Caki2 (cell line): ENCODE results near the gene SPRR2B. TPM values are rescaled to one million over a fixed set of nuclear protein-coding genes. Genes with fewer than 3 reads are reported as not detected.
"Not testable (repeated sequence)": the region's sequence is repeated elsewhere in the genome, so short reads cannot be mapped to it uniquely, and the experiment has no call there.

ENCODE experiments used
- DNase-seq: peaks from one replicate; pipeline ENCODE4 v3.0.0-alpha.2; 2015; ENCODE audit warnings: low read depth
- in situ Hi-C: cut with HindIII; loops from 2 replicates; pipeline ENCODE4 v1.10.0; 2016; ENCODE audit warnings: low sequenced_read_pairs, low pct_unique_long_range_greater_than_20kb, mixed read lengths
- total RNA-seq: library from RNA; depleted of rRNA; stranded (reverse); fragments of >200 nt; shearing (Covaris generic); gene quantifications from 2 replicates; pipeline ENCODE4 v1.2.3, GENCODE V29; 2014; ENCODE audit warnings: low replicate concordance; rRNA removed

The SPRR2B gene
- total RNA-seq = not detected in 2 replicates

DNA sequence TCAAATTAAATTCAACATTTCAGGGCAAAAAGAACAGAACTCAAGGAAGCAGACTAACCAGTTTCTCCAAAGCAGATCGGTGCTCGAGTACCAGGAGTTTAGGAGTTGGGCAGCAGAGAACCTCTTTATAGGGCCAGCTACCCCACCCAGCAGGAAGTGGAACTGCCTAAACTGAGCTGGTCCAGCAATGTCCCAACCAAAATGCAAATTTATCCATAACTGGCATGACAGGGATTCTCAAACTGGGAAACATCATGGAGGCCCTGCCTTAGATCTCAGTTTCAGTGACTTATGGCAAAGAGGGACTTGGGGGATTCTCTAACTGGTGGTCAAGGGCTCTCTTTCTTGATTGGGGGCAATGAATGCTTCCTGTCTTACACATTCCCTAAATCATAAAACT is at the start of gene SPRR2B:
Gene SPRR2B, minus strand, starts transcription at position 101 of the 400 bp plus-strand sequence. CDS start 772 bp downstream, outside the sequence.
- no peak for DNase-seq
- in situ Hi-C loops = no loop called here

DNA sequence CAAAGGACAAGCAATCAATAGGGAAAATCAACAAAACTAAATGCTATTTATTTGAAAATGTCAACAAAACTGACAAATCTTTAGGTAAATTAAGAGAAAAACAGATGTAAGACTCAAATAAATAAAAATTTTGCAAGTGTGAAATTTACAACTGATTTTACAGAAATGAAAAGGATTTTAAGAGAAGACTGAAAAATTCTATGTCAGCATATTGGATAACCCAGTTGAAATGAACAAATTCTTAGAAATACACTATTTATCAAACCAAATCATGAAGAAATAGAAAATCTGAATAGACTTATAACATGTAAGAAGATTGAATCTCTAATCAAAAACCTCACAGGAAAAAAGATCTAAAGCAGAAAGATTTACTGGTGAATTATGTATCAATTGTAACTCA is 49.5 kb upstream of the SPRR2B start:
- DNase-seq = no peak
- in situ Hi-C loops = no loop called here

DNA sequence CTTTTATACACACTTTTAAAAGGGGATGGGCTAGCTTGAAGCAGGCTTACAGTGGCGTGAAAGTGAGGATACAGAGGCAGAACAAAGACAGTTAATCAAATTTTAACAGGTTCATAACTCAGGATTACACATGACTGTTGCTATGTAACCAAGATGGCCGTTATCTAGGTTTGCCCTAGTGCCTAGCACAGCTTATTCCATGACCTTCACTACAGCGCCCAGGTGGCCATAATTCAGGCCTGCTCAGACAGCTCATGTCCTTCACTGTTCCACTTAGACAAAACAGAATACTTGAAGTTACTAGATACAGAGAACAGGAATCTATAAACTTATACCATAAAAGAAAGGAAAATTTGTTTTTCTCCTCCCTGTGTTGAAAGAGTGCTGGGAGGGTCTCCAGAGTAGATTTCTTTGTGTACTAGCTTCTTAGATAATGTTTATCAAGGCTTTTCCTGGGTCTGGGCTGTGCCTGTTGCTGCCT is 48.1 kb upstream of the SPRR2B start:
- in situ Hi-C loops = no loop called here
- DNase-seq = no peak

DNA sequence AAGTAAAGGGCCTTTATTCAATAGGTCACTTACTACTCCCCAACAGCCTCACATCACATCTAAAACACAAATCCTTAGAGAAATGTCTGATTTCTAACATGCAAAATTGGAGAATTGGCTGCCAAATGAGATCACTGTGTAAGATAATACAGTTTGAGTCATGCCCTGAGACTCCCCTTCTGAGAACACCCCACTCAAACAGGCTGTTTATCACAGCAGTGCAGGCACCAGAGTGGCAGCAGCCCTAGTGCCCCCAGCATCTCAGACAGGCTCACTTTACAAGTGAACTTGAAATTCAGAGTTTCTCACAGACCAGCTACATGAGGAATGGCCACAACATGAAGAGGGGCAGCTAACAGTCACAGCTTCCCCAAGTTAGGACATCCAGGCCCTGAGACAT is 43.9 kb upstream of the SPRR2B start:
- DNase-seq, in situ Hi-C loops: not testable (repeated sequence)

DNA sequence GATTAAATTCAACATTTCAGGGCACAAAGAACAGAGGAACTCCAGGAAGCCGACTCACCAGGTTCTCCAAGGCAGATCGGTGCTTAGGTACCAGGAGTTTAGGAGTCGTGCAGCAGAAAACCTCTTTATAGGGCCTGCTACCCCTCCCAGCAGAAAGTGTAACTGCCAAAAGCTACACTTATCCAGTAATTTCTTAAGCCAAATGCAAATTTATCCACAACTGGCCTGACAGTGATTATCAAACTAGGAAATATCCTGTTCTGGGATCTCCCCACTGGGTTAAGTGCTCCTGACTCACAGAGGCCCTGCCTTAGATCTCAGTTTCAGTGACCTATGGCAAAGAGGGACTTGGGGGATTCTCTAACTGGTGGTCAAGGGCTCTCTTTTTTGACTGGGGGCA is 42.0 kb upstream of the SPRR2B start, which contains the start of gene SPRR2F:
Gene SPRR2F, minus strand, starts transcription at position 101 of the 400 bp plus-strand sequence. CDS start 783 bp downstream, outside the sequence.
- in situ Hi-C loops = no loop called here
- no peak for DNase-seq

DNA sequence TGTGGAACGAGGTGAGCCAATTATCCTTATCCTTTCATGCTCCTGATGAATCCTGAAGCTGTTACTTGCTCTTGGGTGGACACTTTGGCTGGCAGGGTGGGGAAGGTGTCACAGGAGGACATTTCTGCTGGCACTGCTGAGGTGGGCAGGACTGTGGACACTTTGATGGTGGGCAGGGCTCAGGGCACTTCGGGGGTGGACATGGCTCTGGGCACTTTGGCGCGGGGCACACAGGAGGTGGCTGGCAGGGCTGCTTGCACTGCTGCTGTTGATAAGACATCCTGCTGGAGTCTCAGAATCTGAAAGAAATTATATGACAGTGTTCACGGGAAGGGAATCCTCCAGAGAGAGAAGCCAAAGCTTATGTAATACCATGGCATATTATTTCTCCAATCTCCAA is 41.0 kb upstream of the SPRR2B start:
- in situ Hi-C loops, DNase-seq: not testable (repeated sequence)

DNA sequence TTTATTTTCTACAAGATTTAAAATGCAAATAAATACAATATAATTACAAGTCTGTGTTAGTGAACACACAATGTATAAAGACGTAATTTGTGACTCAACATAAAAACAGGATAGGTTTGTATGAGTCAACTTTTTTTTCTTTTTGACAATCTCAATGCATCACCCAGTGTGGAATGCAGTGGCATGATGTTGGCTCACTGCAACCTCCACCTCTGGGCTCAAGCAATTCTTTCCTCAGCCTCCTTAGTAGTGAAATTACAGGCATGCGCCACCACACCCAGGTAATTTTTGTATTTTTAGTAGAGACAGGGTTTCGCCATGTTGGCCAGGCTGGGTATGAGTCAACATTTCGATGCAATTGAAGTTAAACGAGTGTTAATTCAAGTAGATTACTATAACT is 28.8 kb upstream of the SPRR2B start:
- DNase-seq = peak; percentile 18
- in situ Hi-C loops = no loop called here

DNA sequence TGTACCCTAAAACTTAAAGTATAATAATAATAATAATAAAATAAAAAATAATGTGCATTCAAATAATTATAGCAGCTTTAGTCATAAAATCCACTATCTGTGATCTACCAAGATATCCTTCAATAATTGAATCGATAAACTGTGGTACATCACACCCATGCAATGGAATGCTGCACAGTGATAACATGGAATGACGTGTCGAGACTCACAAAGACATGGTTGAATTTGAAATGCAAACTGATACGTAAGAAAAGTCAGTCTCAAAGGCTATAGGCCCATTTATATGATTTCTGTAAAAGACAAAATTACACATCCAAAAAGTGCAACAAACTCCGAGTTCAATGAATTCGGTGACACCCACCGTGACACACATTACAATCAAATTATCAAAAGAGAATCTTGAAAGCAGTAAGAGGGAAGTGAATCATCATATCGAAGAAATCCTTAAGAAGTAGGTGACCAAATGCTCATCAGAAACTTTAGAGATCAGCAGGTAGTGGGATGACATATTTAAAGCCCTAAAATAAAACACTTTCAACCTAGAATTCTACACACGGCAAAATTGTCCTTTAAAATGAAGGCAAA is 28.1 kb upstream of the SPRR2B start:
- no peak for DNase-seq
- in situ Hi-C loops = no loop called here

DNA sequence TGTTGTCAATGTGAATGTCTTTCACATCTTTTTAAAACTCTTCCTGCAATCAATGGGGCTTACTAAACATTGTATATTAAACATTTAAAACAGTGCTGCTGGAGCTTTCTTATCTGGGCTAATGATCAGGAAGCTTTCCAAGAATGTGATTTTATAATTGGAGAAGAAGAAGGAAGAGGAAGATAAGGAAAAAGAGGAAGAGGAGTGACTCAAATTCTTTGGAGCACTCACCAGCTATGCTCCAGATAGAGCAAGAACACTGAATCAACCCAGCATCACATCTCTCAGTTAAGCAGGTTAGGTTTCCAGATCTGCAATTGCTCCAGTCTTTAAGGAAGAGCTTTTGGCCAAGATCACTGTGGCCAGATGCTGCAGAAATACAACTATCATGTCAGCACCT is 24.4 kb upstream of the SPRR2B start:
- DNase-seq = no peak
- in situ Hi-C loops = no loop called here

DNA sequence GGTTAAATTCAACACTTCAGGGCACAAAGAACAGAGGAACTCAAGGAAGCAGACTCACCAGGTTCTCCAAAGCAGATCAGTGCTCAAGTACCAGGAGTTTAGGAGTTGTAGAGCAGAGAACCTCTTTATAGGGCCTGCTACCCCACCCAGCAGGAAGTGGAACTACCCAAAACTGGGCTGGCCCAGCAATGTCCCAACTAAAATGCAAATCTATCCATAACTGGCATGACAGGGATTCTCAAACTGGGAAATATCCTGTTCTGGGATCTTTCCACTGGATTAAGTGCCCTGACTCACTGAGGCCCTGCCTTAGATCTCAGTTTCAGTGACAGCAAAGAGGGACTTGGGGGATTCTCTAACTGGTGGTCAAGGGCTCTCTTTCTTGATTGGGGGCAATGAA is 23.0 kb upstream of the SPRR2B start, which contains the start of gene SPRR2E:
Gene SPRR2E, minus strand, starts transcription at position 101 of the 400 bp plus-strand sequence. CDS start 775 bp downstream, outside the sequence.
- no peak for DNase-seq
- in situ Hi-C loops = no loop called here

DNA sequence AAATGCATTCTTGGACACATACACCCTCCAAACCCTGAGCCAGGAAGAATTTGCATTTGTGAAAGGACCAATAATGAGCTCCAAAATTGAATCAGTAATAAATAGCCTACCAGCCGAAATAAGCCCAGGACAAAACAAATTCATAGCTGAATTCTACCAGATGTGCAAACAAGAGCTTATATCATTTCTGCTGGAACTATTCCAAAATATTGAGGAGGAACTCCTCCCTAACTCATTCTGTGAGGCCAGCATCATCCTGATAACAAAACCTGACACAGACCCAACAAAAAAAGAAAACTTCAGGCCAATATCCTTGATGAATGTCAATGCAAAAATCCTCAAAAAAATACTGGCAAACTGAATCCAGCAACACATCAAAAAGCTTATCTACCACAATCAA is 16.2 kb upstream of the SPRR2B start:
- DNase-seq = no peak
- in situ Hi-C loops = no loop called here

DNA sequence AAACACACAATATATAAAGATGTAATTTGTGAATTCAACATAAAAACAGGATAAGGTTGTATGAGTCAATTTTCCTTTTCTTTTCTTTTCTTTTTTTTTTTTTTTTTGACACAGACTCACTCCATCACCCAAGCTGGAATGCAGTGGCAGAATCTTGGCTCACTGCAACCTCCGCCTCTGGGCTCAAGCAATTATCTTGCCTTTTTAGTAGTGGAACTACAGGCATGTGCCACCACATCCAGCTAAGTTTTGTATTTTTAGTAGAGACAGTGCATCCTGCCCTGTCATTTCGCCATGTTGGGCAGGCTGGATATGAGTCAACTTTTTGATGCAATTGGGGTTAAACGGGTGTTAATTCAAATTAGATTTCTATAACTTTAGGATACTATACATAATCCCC is 10.3 kb upstream of the SPRR2B start:
- DNase-seq = no peak
- in situ Hi-C loops = no loop called here

DNA sequence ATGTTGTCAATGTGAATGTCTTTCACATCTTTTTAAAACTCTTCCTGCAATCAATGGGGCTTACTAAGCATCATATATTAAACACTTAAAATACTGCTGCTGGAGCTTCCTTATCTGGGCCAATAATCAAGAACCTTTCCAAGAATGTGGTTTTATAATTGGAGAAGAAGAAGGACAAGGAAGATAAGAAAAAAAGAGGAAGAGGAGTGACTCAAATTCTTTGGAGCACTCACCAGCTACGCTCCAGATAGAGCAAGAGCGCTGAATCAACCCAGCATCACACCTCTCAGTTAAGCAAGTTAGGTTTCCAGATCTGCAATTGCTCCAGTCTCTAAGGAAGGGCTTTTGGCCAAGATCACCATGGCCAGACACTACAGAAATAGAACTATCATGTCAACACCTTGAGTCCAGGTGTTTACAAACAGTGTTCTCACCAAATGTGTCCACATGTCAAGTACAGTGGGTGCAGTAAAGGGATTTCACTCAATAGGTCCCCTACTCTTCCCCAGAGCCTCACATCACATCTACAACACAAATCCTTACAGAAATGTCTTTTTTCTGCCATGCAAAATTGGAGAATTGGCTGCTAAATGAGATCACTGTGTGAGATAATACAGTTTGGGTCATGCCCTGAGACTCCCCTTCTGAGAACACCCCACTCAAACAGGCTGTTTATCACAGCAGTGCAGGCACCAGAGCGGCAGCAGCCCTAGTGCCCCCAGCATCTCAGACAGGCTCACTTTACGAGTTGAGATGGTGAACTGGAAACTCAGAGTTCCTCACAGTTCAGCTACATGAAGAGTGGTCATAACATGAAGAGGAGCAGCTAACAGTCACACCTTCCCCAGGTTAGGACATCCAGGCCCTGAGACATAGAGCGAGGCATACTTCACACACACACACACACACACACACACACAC is 1.7 kb upstream of the SPRR2B start:
- in situ Hi-C loops = no loop called here
- no peak for DNase-seq

DNA sequence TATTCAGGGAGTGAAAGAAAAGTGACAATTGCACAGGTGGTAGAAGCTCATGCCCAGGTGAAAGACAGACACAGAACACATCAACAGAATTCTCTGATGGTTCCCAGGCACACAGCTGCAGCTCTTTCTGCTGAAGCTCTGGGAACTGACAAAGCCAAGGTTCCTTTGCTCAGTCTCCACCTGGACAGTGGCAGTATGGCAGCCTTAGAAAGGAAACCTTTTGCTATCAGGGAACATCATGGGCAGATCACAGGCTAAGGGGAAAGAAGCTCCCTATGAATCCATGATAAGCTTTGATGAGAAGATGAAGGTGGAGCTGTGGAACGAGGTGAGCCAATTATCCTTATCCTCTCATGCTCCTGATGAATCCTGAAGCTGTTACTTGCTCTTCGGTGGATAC is 1.2 kb downstream of the SPRR2B start:
- in situ Hi-C loops = no loop called here
- DNase-seq = no peak

DNA sequence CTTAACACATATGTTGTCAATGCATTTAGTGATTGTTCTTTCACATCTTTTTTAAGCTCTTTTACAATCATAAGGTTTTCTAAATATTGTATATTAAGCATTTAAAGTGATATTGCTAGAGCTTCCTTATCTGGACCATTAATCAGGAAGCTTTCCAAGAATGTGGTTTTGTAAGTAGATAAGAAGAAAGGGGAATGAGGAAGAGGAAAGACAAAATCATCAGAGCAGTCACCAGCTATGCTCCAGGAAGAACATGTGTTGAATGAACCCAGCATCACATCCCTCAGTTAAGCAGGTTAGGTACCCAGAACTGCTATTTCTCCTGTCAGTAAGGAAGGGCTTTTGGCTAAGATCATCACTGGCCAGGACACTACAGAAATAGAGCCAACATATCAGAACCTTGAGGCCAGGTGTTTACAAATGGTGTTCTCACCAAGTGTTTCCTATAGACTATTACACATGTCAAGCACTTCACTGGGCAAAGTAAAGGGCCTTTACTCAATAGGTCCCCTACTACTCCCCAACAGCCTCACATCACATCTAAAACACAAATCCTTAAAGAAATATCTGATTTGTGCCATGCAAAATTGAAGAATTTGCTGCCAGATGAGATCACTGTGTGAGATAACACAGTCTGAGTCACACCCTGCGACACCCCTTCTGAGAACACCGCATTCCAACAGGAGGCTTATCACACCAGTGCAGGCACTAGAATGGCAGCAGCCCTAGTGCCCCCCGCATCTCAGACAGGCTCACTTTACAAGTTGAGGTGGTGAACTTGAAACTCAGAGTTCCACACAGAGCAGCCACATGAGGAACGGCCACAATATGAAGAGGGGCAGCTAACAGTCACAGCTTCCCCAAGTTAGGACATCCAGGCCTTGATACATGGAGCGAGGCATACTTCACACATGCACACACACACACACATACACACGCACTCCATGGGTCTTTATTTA is 12.3 kb downstream of the SPRR2B start:
- in situ Hi-C loops = no loop called here
- DNase-seq = peak; percentile 2

DNA sequence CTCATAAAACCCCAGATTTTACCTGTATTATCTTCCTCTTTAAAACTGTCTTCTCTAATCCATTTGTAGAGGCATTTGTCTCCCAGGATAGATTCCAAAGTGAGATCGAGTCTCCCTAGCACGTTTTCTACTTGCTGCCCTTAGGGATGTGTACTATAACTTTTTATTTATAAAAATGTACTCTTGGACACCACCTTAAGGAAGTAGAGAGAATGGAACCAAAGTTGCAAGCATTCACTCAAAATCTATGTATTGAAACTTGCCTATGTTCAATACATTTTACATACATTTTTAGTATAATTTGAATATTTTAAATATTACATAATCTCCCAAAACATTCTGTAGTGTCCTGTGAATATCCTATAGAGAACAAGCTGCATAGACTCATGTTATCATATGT is 13.3 kb downstream of the SPRR2B start:
- no peak for DNase-seq
- in situ Hi-C loops = no loop called here

DNA sequence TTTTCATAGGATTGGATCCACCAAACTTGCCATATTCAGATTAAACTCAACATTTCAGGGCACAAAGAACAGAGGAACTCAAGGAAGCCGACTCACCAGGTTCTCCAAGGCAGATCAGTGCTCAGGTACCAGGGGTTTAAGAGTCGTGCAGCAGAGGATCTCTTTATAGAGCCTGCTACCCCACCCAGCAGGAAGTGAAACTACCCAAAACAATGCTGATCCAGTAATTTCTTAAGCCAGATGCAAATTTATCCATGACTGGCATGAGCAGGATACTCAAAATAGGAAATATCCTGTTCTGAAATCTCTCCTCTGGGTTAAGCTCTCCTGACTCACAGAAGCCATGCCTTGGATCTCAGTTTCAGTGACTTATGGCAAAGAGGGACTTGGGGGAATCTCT is 14.0 kb downstream of the SPRR2B start, which contains the start of gene SPRR2A:
Gene SPRR2A, minus strand, starts transcription at position 138 of the 400 bp plus-strand sequence. CDS start 777 bp downstream, outside the sequence.
- in situ Hi-C loops = no loop called here
- DNase-seq = no peak

DNA sequence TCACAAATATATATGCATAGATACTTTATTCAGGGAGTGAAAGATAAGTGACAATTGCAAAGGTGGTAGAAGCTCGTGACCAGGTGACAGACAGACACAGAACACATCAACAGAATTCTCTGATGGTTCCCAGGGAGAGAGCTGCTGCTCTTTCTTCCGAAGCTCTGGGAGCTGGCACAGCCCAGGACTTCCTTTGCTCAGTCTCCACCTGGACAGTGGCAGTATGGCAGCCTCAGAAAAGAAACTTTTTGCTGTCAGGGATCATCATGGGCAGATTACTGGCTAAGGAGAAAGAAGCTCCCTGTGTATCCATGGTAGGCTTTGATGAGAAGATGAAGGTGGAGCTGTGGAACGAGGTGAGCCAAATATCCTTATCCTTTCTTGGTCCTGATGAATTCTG is 15.3 kb downstream of the SPRR2B start:
- DNase-seq, in situ Hi-C loops: not testable (repeated sequence)
